ENCODE measurements around the gene TNP1.

TNP1 gene

GRCh38 chr2:216905649-216906329, 45.9 kb upstream of the TNP1 start:
- ChIA-PET CTCF (interaction anchor here (0.6 to 1.2 kb wide), 4 partner anchors 24 to 218 kb away, joined by 3 to 5 read pairs (median 3); no protein-coding TSS in a partner anchor), POLR2A (no interaction called here)
- no peaks in the 10 kb centered on the region for H3K4me1 ChIP-seq (ENCODE audit: control insufficient read depth, insufficient read depth, low read length)
- no peaks in the 10 kb centered on the region for H3K36me3 ChIP-seq (ENCODE audit: control insufficient read depth in 2 of 2, insufficient read depth in 1 of 2, low read length in 2 of 2)
- TF ChIP-seq ZNF391 (tag by site-specific recombination; IDR thresholded peaks at IDR 0.05; ENCODE audit: borderline replicate concordance, low read depth) = no peak
- TF ChIP-seq ZNF239 (tag by site-specific recombination; IDR thresholded peaks at IDR 0.05) = no peak
- no peak for TF ChIP-seq ZBTB8A (tag by site-specific recombination; IDR thresholded peaks at IDR 0.05)
- TF ChIP-seq, protein P1, sequence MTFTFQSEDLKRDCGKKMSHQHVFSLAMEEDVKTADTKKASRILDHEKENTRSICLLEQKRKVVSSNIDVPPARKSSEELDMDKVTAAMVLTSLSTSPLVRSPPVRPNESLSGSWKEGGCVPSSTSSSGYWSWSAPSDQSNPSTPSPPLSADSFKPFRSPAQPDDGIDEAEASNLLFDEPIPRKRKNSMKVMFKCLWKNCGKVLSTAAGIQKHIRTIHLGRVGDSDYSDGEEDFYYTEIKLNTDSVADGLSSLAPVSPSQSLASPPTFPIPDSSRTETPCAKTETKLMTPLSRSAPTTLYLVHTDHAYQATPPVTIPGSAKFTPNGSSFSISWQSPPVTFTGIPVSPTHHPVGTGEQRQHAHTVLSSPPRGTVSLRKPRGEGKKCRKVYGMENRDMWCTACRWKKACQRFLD (tag by site-specific recombination; IDR thresholded peaks at IDR 0.05) = no peak
- no peak for TF ChIP-seq ZNF248 (tag by site-specific recombination; IDR thresholded peaks at IDR 0.05)
- no peak for TF ChIP-seq GLIS1 (tag by site-specific recombination; IDR thresholded peaks at IDR 0.05)
- TF ChIP-seq, protein P2, sequence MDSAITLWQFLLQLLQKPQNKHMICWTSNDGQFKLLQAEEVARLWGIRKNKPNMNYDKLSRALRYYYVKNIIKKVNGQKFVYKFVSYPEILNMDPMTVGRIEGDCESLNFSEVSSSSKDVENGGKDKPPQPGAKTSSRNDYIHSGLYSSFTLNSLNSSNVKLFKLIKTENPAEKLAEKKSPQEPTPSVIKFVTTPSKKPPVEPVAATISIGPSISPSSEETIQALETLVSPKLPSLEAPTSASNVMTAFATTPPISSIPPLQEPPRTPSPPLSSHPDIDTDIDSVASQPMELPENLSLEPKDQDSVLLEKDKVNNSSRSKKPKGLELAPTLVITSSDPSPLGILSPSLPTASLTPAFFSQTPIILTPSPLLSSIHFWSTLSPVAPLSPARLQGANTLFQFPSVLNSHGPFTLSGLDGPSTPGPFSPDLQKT (IDR thresholded peaks at IDR 0.05; ENCODE audit: borderline replicate concordance, low read depth, low read length) = no peak
- no peak for TF ChIP-seq BCL11B (tag by site-specific recombination; IDR thresholded peaks at IDR 0.05; ENCODE audit: low read depth)
- TF ChIP-seq ZNF23 (tag by site-specific recombination; IDR thresholded peaks at IDR 0.05; ENCODE audit: borderline replicate concordance) = no peak
- TF ChIP-seq ZNF366 (tag by site-specific recombination; conservative IDR thresholded peaks at IDR 0.05) = no peak
- no peak for TF ChIP-seq IKZF3 (tag by site-specific recombination; IDR thresholded peaks at IDR 0.05)
- TF ChIP-seq ZNF677 (tag by site-specific recombination; IDR thresholded peaks at IDR 0.05) = no peak
- TF ChIP-seq, protein P3, sequence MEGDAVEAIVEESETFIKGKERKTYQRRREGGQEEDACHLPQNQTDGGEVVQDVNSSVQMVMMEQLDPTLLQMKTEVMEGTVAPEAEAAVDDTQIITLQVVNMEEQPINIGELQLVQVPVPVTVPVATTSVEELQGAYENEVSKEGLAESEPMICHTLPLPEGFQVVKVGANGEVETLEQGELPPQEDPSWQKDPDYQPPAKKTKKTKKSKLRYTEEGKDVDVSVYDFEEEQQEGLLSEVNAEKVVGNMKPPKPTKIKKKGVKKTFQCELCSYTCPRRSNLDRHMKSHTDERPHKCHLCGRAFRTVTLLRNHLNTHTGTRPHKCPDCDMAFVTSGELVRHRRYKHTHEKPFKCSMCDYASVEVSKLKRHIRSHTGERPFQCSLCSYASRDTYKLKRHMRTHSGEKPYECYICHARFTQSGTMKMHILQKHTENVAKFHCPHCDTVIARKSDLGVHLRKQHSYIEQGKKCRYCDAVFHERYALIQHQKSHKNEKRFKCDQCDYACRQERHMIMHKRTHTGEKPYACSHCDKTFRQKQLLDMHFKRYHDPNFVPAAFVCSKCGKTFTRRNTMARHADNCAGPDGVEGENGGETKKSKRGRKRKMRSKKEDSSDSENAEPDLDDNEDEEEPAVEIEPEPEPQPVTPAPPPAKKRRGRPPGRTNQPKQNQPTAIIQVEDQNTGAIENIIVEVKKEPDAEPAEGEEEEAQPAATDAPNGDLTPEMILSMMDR (tag by site-specific recombination; IDR thresholded peaks at IDR 0.05) = no peak
- no peak for TF ChIP-seq ZNF211 (tag by site-specific recombination; IDR thresholded peaks at IDR 0.05; ENCODE audit: low read depth)
- H3K27ac ChIP-seq (ENCODE audit: extremely low read depth, low read depth, low read length) = no peak overlapping the region
- H3K4me3 ChIP-seq (ENCODE audit: low read depth, low read length) = no peak overlapping the region
- H3K9me3 ChIP-seq (ENCODE audit: control insufficient read depth, insufficient read depth, low read depth, low read length) = no peaks in the 10 kb centered on the region

DNA sequence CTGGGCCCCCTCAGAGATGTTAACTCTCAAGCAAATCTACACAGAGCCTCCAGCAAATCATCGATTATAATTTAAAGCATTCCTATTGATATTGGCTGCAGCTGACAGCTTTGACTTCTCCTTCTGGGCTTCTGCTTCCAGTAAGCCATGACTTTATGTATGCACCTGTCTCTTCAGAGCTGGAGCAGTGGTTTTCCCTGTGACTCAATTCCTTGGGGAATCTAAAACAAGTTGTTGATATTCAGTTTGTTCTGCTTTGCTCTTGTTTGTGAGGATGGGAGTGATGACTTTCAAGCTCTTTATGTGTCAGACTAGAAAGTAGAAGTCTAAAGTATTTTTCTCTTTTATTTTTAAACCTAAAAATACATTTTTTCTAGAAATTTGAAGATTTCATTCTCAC, 45.1 kb upstream of the TNP1 start:
- POLR2A ChIA-PET = no interaction called here
- CTCF ChIA-PET = no interaction called here
- TF ChIP-seq ZNF223 (tag by site-specific recombination; IDR thresholded peaks at IDR 0.05) = no peak
- TF ChIP-seq ZNF16 (tag by site-specific recombination; IDR thresholded peaks at IDR 0.05; ENCODE audit: low read depth) = no peak
- TF ChIP-seq TRIM28 (IDR thresholded peaks at IDR 0.05; ENCODE audit: borderline replicate concordance, low read length) = no peak
- TF ChIP-seq MEIS1 (CRISPR knock-in tag; IDR thresholded peaks at IDR 0.05; ENCODE audit: borderline replicate concordance) = no peak
- no peak for TF ChIP-seq ZNF175 (tag by site-specific recombination; IDR thresholded peaks at IDR 0.05)
- TF ChIP-seq ZNF664 (tag by site-specific recombination; IDR thresholded peaks at IDR 0.05) = no peak
- TF ChIP-seq, protein P4, sequence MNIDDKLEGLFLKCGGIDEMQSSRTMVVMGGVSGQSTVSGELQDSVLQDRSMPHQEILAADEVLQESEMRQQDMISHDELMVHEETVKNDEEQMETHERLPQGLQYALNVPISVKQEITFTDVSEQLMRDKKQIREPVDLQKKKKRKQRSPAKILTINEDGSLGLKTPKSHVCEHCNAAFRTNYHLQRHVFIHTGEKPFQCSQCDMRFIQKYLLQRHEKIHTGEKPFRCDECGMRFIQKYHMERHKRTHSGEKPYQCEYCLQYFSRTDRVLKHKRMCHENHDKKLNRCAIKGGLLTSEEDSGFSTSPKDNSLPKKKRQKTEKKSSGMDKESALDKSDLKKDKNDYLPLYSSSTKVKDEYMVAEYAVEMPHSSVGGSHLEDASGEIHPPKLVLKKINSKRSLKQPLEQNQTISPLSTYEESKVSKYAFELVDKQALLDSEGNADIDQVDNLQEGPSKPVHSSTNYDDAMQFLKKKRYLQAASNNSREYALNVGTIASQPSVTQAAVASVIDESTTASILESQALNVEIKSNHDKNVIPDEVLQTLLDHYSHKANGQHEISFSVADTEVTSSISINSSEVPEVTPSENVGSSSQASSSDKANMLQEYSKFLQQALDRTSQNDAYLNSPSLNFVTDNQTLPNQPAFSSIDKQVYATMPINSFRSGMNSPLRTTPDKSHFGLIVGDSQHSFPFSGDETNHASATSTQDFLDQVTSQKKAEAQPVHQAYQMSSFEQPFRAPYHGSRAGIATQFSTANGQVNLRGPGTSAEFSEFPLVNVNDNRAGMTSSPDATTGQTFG (tag by site-specific recombination; IDR thresholded peaks at IDR 0.05; ENCODE audit: borderline replicate concordance) = no peak
- TF ChIP-seq ZNF518A (tag by site-specific recombination; conservative IDR thresholded peaks at IDR 0.05; ENCODE audit: low read depth) = no peak
- no peak for TF ChIP-seq ZNF366 (tag by site-specific recombination; conservative IDR thresholded peaks at IDR 0.05)
- no peak for TF ChIP-seq ZNF324 (tag by site-specific recombination; IDR thresholded peaks at IDR 0.05)
- TF ChIP-seq ZNF792 (tag by site-specific recombination; IDR thresholded peaks at IDR 0.05) = no peak

More for the DNA sequence above, 45.1 kb upstream of the TNP1 start:
- Histone ChIP-seq H3K27ac (ENCODE audit: extremely low read depth, low read depth, low read length) (no peak overlapping the region), H3K9me3 (ENCODE audit: control insufficient read depth, insufficient read depth, low read depth, low read length) (no peaks in the 10 kb centered on the region), H3K36me3 (ENCODE audit: control insufficient read depth in 2 of 2, insufficient read depth in 1 of 2, low read length in 2 of 2) (no peaks in the 10 kb centered on the region), H3K4me1 (ENCODE audit: control insufficient read depth, insufficient read depth, low read length) (no peaks in the 10 kb centered on the region), H3K4me3 (ENCODE audit: low read depth, low read length) (no peak overlapping the region)

All from HEK293 (cell line).